PC-9 (cell line): ENCODE measurements around the gene USP35.

ENCODE experiments used
- CTCF ChIP-seq: fragments of 200-600 bp; sonication (generic); conservative IDR thresholded peaks from 2 replicates; pipeline ENCODE4 v1.6.1; 2017; ENCODE audit warnings: mixed run types, antibody characterized with exemption, mild to moderate bottlenecking, moderate library complexity
- EZH2 ChIP-seq: fragments of 200-600 bp; sonication (generic); IDR thresholded peaks from 2 replicates; pipeline ENCODE4 v1.8.0; 2017; ENCODE audit warnings: antibody characterized with exemption, low read depth

GRCh38 chr11:78189851-78190250 is 1.1 kb downstream of the USP35 start:
- TF ChIP-seq CTCF, result no peak
- no peak for TF ChIP-seq EZH2
